Type B pancreatic cell (in vitro differentiated cells): Measurements from ENCODE around the gene RAD51B. TPM values are rescaled to one million over a fixed set of nuclear protein-coding genes. Genes with fewer than 3 reads are reported as not detected.

Source experiments
- DNase-seq: peaks from one replicate; pipeline ENCODE4 v3.0.0; 2021; ENCODE audit warnings: mixed read lengths; ENCODE audit not compliant: unreplicated experiment; ENCODE audit errors: extremely low spot score
- H3K27ac Mint-ChIP-seq: 2 replicates; pipeline ENCODE4 v1.8.0; 2021; ENCODE audit warnings: mild to moderate bottlenecking, mixed read lengths
- H3K27me3 Mint-ChIP-seq: 2 replicates; pipeline ENCODE4 v1.8.0; 2021; ENCODE audit warnings: mixed read lengths
- H3K36me3 Mint-ChIP-seq: 2 replicates; pipeline ENCODE4 v1.8.0; 2021; ENCODE audit warnings: mixed read lengths
- H3K4me1 Mint-ChIP-seq: one replicate; pipeline ENCODE4 v1.8.0; 2021; ENCODE audit warnings: mixed read lengths; ENCODE audit not compliant: unreplicated experiment
- H3K4me3 Mint-ChIP-seq: 2 replicates; pipeline ENCODE4 v1.8.0; 2021; ENCODE audit warnings: mild to moderate bottlenecking, mixed read lengths
- H3K9me3 Mint-ChIP-seq: 2 replicates; pipeline ENCODE4 v1.8.0; 2021; ENCODE audit warnings: mixed read lengths
- CTCF ChIP-seq: fragments of 200-600 bp; sonication (generic); conservative IDR thresholded peaks from 2 replicates; pipeline ENCODE4 v1.5.0; 2021; ENCODE audit warnings: antibody characterized with exemption, mild to moderate bottlenecking
- total RNA-seq: library from RNA; stranded (reverse); gene quantifications from 2 replicates; pipeline ENCODE4 v1.2.1, GENCODE V29; 2021; ENCODE audit warnings: low replicate concordance

RAD51B gene
- total RNA-seq, 1 donor from 2014 or later: 27.3 TPM

- H3K27me3 Mint-ChIP-seq: no peaks in the 10 kb centered on the region
- no peak overlapping the region for H3K4me3 Mint-ChIP-seq
- TF ChIP-seq CTCF: no peak
- peaks cover 54% of the 10 kb centered on the region for H3K4me1 Mint-ChIP-seq
- no peak overlapping the region for H3K27ac Mint-ChIP-seq
- H3K36me3 Mint-ChIP-seq: peaks cover 26% of the 10 kb centered on the region
- peaks cover 15% of the 10 kb centered on the region for H3K9me3 Mint-ChIP-seq
- DNase-seq: no peak
Measured at GRCh38 chr14:68305738-68306137, 486.2 kb downstream of the RAD51B start.

DNA sequence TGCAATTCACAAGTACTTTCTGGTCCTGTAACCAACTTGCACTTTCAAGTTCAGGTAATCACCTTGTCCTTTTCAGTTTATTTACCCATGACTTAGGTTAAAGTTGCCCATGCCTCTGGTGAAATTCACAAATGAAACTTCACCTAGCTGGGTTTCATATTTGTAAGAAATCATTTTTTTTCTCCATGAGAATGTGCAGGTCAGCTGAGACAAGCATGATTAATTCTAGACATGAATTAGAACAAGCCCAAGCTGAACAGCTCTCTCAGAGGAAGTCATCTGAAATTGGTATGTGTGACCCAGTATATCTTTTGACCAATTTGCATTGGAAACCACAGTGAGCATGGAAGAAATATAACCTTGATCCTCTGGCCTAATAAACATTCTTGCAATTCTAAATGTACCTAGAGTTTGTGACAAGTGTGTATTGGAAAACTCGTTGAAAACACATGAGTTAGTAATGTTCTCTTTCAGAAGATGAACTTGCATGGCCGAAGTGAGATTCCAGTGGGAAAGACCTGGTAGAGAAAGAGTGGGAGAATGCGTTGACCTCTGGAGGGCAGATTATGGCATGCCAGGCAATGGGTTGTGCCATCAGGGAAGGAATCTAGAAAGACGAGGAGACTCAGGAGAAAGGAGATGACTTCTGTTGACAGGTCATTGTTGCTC, 486.8 kb downstream of the RAD51B start:
- H3K36me3 Mint-ChIP-seq: peaks cover 20% of the 10 kb centered on the region
- no peak for DNase-seq
- H3K9me3 Mint-ChIP-seq: peaks cover 10% of the 10 kb centered on the region
- H3K4me1 Mint-ChIP-seq: peaks cover 54% of the 10 kb centered on the region
- peak overlapping the region; percentile 93 for H3K27ac Mint-ChIP-seq
- H3K4me3 Mint-ChIP-seq: peak overlapping the region; percentile 44
- H3K27me3 Mint-ChIP-seq: no peaks in the 10 kb centered on the region
- no peak for TF ChIP-seq CTCF

DNA sequence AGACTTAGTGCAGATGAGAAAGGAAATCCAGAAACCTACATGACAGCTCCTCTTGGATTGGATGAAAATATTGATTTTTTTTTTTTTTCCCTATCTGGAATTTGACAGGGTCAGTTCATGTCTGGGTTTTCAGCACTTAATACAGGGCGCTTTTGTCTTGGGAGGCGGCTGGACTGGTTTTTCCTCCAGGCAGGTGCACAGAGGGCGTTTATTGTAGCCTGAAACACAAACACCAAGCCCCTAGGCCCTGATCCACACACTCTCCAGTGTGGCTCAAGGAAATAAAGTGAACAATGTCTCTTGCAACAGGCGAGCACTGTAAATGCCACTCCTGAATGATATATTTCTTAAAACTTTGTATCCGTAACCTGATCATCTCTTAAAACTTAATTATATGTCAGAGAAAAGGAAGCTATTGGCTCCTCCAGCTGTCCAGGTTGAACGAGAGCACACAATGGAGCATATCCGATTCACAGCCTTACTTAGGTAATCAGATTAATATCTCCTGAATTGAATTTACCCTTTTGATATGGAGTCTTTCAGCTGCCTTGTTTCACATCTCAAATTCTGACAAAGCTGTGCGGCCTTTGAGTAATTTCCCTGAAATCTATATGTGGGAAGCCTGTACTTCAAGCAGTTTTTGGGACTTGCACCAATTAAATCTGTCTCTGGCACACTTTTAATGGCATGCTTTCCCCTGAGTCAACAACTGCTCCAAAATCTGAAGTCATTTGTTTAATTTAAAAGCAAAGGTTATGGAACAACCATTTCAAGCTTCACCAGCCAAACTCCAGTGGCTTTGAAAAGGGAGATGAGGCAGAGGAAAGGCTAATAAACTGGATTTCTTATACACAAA, 487.6 kb downstream of the RAD51B start:
- no peak for DNase-seq
- peaks cover 17% of the 10 kb centered on the region for H3K36me3 Mint-ChIP-seq
- H3K4me3 Mint-ChIP-seq: peak overlapping the region; percentile 44
- peak overlapping the region; percentile 93 for H3K27ac Mint-ChIP-seq
- H3K9me3 Mint-ChIP-seq: peaks cover 7% of the 10 kb centered on the region
- no peaks in the 10 kb centered on the region for H3K27me3 Mint-ChIP-seq
- H3K4me1 Mint-ChIP-seq: peaks cover 57% of the 10 kb centered on the region
- no peak for TF ChIP-seq CTCF

- Mint-ChIP-seq H3K4me3 (peak overlapping the region; percentile 51), H3K4me1 (peaks cover 60% of the 10 kb centered on the region), H3K27me3 (no peaks in the 10 kb centered on the region), H3K9me3 (peaks cover 5% of the 10 kb centered on the region), H3K36me3 (peaks cover 13% of the 10 kb centered on the region), H3K27ac (peak overlapping the region; percentile 93)
- no peak for DNase-seq
- TF ChIP-seq CTCF: no peak
Measured at GRCh38 chr14:68307790-68308168, 488.2 kb downstream of the RAD51B start.

DNA sequence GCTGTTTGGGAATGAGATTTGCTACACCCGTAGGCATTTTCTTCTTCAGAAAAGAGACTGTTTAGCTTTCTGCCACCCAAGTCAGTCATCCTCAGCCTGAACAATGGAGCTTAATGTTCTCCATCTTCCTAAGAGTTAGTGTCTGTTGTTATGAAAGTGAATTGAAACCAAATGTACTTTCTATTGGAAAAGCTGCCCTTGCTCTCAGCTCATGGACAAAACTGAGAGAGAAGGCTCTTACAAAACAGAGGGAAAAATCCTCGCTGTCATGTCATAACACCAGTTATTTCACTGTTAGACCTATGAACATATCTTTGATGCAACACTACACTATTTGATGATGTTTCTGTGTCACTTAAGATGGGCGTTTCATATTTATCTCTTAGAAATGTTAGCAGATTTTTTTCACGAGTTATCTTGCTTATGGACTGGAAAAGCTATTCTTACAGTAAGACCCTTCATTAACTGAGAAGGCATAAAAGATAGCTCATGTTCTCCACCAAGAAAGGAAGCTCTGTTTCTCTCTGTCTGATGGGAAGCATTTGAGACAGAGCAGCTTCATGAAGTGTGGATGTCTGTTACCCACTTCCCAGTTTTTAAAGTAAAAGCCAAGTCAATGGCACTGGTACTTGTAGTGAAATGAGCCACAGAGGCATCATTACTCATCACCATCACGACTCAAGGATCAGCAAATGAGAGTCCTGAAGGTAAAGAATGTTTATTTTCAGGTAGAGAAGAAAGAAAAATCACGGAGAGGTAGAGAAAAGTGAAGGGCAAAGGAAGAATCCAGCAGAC, 489.3 kb downstream of the RAD51B start:
- Mint-ChIP-seq H3K9me3 (peaks cover 5% of the 10 kb centered on the region), H3K36me3 (peaks cover 9% of the 10 kb centered on the region), H3K4me1 (peaks cover 68% of the 10 kb centered on the region), H3K4me3 (peak overlapping the region; percentile 40), H3K27ac (peak overlapping the region; percentile 67), H3K27me3 (no peaks in the 10 kb centered on the region)
- TF ChIP-seq CTCF: no peak
- no peak for DNase-seq
